Activated CD8-positive, alpha-beta memory T cell treated with anti-CD3 and anti-CD28 coated beads for 48 hours (primary cell): ENCODE measurements around the gene CATSPER3.

ENCODE experiments used
- DNase-seq, 3 experiments: peaks; one replicate each; pipeline ENCODE4 v3.0.0-alpha.2; 2020; ENCODE audit warnings: low read depth in 2 of 3, low spot score in 2 of 3

The CATSPER3 gene

GRCh38 chr5:135059000-135059923 lies 91.6 kb downstream of the CATSPER3 start:
- DNase-seq, result no peak

DNA sequence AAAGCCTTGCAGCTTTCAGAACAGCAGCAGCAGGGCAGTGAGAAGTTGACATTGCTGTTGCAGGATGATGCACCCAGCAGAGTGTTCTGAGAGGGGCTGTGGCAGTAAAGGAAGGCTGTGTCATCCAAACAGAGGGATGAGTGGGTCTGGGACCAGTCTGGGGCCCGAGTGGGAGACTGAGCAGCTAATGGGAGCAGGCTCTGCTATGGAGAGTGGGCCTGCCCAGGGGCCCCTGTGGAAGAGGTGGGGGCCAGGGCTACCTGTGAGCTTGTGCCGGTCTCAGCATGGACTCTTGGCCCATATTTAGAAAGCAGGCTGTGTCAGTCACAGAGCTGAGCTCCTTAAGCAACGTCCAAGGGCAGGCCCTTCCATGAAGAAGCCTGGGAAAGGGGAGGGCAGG lies 92.3 kb downstream of the CATSPER3 start:
- DNase-seq, result no peak

- DNase-seq, result no peak
These were observed 93.3 kb downstream of the CATSPER3 start for GRCh38 chr5:135061001-135061400.
